HG03354 (cell line): Measurements from ENCODE around the gene SPAG17.

Experiments used
- ATAC-seq: cut with Tn5 transposase; IDR thresholded peaks from one replicate; pipeline ENCODE4 v1.9.1; 2021; ENCODE audit warnings: mild to moderate bottlenecking; ENCODE audit not compliant: unreplicated experiment, poor library complexity, severe bottlenecking

SPAG17 gene

GRCh38 chr1:118185084-118185832, at the start of gene SPAG17:
Gene SPAG17 (minus strand): TSS chr1:118185228. CDS start chr1:118185157, 71 bp downstream.
- ATAC-seq = no peak

GRCh38 chr1:118225471-118225870, 40.4 kb upstream of the SPAG17 start:
- ATAC-seq = no peak

DNA sequence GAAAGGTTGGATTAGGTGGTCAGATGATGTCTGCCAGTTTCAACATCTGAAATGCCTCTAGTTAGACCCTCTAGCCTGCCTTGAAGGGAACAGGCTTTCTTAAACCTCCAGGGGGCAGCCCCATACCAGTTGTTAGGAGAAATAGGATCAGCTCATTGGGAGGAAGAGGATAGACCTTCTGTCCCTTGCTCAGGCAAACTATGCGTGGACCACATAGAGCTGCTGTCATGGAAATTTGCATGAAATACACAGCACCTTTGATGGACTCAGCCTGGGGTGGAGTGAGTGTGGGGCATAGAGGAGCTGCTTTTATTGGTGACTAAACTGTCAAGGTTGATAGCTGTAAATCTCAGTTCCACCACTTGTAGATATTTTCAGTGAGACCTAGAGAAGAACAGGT, 38.4 kb upstream of the SPAG17 start:
- no peak for ATAC-seq

DNA sequence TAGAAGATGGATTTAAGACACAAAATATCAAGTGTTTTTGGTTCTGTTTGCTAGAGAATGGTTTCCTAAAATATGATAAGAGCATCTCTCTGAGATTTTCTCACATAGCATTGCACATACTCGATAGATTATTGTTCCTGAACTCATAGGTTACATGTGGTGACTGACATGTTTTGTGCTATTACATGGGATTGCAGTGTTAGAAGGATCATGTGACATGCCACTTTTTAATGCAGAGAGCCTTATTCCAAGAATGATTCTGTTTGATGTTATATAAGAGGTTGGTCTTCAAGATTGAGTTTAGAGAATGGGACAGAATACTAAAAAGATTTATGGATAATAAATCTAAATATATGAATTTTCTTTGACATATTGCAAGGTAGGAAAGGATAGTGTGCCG, 34.4 kb upstream of the SPAG17 start:
- no peak for ATAC-seq

DNA sequence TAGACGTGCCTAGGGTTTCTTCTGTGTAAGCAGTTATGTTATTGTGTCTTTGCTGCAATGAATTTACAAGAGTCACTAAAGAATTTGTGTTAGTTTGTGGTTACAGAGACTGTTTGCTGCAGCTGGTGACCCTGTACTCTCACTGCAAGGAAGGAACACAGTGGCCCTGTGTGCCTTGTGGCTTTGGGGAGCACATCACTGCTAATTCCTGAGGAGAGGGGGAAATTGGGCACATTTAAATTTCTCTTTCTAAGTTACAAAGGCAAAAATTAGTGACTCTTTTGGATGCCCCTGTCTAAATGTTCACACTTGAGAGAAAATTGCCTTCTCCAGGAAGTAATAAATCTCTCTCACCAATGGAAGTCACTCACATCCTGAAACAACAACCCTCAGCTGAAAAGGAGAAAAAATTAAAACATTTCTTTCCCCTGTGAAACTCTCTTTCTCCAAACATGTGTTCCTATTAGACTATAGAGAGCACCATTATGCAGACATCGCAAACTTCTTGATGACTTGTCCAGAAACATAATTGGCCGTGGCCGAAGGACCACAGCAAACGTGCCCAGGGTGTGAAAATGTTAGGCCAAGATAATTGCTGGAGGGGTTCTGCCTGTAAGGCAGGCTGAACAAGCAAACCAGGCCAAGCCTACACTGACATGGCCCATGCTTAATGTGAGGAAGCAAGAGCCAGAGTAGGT, 32.3 kb upstream of the SPAG17 start:
- no peak for ATAC-seq

GRCh38 chr1:118214866-118215265, 29.8 kb upstream of the SPAG17 start:
- no peak for ATAC-seq

DNA sequence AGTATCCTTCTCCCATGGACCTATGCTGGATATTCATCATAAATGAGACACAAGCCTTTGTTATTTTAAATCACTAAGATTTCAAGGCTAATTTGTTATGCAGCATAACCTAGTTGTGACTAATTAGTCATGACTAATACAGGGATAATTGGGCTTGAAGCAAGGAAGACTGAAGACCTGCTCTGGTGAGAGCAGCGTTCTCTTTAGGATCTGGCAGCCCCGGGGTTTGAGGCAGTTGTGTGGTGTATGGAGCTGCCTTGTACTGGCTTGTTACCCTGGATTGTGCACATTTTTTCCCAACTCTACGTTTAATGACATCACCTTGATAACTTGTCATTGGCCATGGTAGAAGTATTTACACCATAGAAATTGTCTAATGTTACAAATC, 25.7 kb upstream of the SPAG17 start:
- ATAC-seq = no peak

DNA sequence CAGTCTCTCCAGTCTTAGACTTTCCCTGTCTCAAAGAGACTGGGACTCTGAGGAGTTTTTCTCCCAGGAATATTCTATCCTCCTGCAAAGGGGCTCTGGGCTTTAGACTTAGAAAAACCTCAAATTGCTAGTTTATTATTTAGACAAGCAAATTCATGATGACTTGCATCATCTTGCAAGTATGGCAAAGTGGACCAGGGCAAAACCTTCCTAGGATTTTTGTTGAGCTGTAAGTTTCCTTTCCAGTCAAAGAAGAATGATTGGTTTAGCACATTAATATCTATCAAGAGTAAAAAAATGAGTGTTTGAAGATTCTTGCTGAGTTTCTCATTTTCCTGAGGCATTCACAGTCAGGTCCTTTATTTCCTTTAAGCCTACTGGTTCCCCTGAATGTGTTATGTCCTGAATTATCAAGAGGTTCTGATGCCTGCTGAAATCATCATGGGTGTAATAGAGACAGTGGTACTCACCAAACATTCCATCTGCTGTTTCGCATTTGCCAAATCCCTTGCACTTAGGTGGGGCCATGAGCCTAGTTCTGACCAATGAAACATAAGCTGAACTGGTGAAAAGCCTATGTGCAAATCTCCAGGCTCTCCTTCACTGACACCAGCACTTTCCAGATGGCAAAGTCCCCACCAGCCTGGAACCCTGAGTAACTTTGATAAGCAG, 25.2 kb upstream of the SPAG17 start:
- ATAC-seq = no peak

- ATAC-seq = no peak
These were observed 24.6 kb upstream of the SPAG17 start for GRCh38 chr1:118209648-118210047.

- ATAC-seq = no peak
These were observed 21.9 kb upstream of the SPAG17 start for GRCh38 chr1:118206966-118207365.

GRCh38 chr1:118204648-118205047, 19.6 kb upstream of the SPAG17 start:
- no peak for ATAC-seq

- no peak for ATAC-seq
These were observed 19.1 kb upstream of the SPAG17 start for GRCh38 chr1:118204105-118204504.

- ATAC-seq = no peak
These were observed 17.1 kb upstream of the SPAG17 start for GRCh38 chr1:118202076-118202608.

DNA sequence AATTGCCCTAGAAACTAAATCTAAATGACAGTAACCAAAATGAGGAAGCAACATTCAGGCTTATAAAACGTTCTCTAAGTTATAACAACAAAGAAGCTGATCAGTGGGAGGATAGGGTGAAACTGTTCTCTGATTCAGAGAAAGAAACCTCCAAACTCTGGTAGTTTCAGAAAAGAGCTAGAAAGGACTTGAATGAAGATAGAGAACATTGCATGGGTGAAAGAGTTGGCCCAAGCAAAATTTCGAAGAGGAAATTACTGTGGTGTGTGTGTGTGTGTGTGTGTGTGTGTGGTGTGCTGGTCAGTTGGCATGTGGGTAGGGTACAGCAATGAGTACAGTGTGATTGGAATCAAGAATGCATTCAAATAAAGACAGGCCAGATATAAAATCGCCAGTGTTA, 16.5 kb upstream of the SPAG17 start:
- no peak for ATAC-seq

GRCh38 chr1:118200836-118201235, 15.8 kb upstream of the SPAG17 start:
- ATAC-seq = no peak

- no peak for ATAC-seq
These were observed 5.5 kb upstream of the SPAG17 start for GRCh38 chr1:118190561-118190960.

- ATAC-seq = no peak
These were observed 4.5 kb upstream of the SPAG17 start for GRCh38 chr1:118189564-118189963.

GRCh38 chr1:118188411-118188810, 3.4 kb upstream of the SPAG17 start:
- no peak for ATAC-seq

DNA sequence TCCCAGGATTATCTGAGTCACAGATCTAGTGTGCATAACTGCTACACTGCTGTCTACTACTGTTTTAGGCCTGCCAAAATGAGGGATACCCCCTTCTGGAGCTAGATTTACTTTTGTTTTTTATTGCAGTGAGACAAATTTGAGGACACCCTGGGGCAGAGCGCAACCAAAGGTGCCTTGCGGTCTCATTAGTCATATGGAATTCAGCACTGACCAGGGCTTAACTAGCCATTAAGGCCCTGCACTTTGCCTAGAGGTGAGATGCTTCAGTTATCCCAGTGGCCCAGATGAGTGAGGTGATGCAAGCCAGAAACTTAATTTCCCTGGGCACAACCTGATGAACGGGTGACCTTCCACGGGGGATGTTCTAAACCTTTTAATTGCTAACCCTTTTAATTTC, 998 bp upstream of the SPAG17 start:
- no peak for ATAC-seq

DNA sequence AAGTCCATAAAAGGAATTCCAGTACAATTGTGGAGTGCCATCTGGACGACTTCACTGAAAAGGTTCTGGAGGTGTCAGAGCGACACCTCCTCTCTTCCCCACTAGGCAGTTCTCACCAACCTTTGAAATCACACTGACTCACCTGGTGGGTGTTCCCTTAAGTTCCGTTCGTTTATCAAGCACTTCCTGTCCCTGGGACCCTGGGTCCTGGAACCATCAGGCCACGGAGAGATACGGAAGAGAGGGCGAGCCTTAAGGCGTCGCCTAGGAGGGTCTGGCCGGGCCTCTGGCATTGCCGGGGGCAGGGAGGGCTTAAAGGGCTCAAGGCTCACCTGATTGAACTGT, 317 bp downstream of the SPAG17 start:
- ATAC-seq = no peak

GRCh38 chr1:118183586-118183985, 1.4 kb downstream of the SPAG17 start:
- ATAC-seq = no peak
